Measurements from ENCODE around the gene GRID1.
A peak's percentile ranks its signal among the peaks of the same experiment; 100 is the strongest.

The GRID1 gene

GRCh38 chr10:86023931-86024280 lies 342.7 kb downstream of the GRID1 start:
- DNase-seq, result no peak

DNA sequence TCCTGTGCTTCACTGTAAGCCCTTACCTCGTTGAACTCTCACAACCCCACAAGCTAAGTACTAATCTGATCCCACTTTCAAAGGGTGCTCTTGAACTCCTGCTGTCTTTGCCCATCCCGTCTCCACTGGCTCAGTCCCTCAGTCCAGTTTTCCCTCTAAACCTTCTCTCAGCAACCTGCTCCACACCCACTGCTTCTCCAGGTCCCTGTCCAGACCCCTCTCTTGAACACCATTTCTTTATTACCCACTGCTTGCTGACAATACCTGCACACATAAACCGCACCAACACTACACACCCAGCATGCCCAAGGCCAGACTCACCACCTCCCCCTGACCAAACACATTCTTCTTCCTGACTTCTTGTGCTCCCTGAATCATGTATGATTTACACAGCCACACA lies 343.3 kb downstream of the GRID1 start:
- no peak for DNase-seq

GRCh38 chr10:86022906-86023305 lies 343.7 kb downstream of the GRID1 start:
- DNase-seq, result no peak

- DNase-seq, result no peak
Measured at GRCh38 chr10:86020134-86020533, 346.5 kb downstream of the GRID1 start.

- DNase-seq, result no peak
Measured at GRCh38 chr10:86019141-86019540, 347.5 kb downstream of the GRID1 start.

DNA sequence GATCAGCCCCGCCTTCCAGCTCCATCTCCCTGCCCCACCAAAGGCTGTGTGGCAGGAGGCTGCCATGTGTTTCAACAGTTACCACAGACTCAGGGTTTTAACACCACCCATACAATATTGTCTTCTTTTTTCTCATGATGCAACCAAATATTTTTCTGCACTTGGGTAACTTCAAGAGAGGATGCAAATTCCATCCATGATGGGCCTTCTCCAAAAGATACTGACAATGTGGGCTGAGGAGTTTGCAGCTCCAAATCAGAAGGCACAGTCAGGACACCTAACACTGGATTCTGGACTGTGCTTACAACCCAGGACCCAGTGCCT lies 347.9 kb downstream of the GRID1 start:
- DNase-seq, result no peak

GRCh38 chr10:86017841-86018734 lies 348.5 kb downstream of the GRID1 start:
- DNase-seq, result peak in 2 of 3 experiments; percentile 44 to 61

DNA sequence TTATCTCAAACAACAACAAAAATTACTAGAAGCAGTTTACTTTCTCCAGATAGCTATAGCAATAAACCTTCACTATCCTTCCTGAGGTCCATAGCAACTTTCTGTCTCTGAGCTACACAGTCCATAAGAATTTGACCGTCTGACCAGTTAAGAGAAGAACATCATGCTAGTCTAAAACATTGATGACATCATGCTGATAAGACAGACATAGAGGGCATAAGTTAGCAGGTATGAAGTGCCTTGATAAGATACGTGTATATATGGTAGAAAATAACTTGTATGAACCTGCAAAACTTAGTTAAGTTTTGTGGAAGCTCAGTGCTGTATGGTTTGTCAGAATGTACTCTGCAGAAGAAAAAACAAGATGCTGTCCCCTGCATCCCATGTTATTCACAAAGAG lies 353.0 kb downstream of the GRID1 start:
- DNase-seq, result no peak

- DNase-seq, result no peak
Measured at GRCh38 chr10:86007171-86007570, 359.4 kb downstream of the GRID1 start.

DNA sequence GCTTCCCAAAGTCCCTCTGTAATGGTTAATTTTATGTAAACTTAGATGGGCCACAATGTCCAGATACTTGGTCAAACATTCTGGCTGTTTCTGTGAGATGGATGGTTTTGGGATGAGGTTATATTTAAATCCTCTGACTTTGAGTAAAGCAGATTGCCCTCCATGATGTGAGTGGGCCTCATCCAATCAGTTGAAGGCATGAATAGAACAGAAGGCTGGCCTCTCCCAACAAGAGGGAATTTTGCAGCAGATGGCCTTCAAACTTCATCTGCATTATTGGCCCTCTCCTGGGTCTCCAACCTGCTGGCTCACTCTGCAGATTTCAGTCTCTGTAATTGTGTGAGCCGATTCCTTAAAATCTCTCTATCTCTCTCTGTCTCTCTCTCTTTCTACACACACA lies 362.3 kb downstream of the GRID1 start:
- DNase-seq, result no peak

DNA sequence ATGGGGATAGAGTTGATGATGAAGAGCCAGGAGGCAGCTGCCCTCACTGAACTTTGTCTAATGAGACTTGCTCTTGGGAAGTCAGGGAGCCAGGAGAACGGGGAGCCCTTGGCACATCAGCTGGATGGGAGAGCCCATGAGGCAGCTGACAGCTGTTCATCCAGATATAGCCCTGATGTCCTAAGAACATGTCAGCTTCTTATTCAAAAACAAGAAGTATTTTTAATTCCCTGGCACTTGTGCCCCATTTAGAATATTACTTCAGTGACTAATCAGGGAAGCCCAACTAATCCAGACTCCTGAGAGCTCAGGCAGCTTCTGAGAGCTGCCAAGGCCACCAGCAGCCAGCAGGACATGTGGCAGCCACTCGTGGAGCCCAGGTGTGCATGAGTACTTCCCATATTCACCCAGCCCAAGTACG lies 363.4 kb downstream of the GRID1 start:
- DNase-seq, result no peak

- DNase-seq, result no peak
Measured at GRCh38 chr10:86001521-86001920, 365.1 kb downstream of the GRID1 start.

DNA sequence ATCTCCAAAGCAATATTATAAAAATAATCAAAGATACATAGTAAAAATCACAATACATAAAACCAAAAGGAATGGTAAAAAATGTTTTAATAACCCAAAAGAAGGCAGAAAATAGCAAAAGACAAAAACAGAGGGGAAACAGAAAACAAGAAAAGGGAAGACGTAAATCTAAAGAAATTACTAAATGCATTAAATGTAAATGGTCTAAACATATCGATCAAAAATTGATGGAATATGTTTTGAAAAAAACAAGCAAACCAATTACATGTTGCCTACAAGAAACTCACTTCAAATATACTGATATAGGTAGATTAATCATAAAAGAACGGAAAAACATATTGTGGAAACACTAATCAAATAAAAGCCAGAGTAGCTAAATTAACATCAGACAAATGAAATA lies 369.1 kb downstream of the GRID1 start:
- DNase-seq, result no peak

DNA sequence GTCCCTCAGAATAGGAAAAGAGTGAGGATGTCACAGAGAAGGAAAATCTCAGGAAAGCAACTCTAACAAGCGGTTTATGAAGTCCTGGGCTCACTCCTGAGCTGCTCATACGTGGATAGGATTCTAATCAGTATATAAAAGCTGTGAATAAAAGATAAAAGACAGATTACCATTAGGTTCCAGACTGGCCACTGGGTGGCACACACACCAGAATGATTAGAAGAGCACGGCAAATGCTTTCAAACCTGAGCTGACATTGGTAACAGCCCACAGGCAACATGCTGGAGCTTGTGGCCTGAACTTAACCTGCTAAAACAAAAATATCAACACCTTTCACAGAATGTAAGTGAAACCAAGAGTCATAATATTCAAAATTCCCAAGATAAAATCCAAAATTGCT lies 370.8 kb downstream of the GRID1 start:
- peak; percentile 6 to 38 (median 6) for DNase-seq

DNA sequence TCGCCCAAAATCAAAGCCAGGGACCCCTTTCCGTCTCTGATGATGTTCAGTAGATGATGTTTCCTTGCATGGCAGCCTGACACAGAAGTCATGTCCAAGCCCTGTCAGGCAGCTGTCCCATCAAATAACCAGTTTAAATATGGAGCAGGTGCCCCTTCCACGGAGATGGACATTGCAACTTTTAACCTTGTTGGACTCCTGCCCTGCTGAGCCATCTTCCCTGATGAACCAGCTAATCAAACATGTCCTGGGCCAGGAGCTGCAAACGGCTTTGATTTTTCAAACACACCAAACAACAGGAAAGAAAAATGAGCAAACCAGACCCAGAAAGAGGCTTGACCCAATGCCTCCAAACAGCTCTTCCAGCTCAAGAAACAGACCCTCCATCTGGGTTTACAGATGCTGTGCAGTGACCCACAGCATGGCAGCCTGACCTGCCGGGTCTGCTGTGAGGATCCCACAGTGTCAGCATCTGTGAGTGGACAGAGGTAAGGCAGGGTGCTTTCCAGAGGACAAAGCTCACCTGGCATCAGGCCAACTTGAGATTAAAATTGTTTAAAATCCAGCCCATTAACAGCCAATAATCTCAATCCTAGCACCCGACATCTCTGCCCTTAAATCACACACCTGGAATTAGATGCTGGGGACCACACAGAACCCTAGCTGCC lies 372.6 kb downstream of the GRID1 start:
- no peak for DNase-seq

GRCh38 chr10:85993140-85993539 lies 373.5 kb downstream of the GRID1 start:
- no peak for DNase-seq

DNA sequence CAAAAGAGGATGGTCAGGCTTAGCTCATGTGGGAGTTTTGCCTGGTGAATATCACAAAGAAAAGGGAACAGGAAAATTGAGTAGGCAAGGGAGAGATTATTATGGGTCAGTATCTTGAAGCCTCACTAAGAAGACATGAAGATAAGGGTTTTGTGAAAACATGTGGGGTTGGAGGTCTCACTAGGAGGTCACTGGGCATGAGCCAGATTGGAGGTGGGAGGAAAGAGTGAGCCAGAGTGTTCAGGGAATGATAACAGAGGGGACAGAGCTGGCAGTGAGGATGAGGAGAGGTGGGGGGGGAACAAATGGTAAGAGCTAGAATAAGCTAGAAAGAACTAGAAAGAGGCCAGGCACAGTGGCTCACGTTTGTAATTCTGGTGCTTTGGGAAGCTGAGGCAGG lies 374.3 kb downstream of the GRID1 start:
- DNase-seq, result no peak

DNA sequence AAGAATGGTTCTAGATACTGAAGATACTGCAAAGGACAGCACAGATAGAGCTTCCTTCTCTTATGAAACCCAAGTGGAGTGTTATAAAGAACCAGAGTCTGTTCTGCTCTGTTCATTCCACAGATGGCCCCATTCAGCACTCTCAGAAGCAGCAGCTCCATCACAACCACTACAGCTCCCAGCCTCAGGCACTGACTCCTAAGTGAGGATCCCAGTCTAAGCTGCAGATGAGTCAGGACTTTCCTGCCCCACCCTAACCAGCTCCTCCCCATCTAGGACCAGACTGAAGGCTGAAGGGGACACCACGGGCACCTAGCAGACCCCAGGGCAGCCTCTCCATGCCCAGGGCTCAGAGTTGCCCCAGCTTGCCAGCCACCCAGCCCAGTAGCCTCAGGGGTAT lies 379.8 kb downstream of the GRID1 start:
- no peak for DNase-seq

DNA sequence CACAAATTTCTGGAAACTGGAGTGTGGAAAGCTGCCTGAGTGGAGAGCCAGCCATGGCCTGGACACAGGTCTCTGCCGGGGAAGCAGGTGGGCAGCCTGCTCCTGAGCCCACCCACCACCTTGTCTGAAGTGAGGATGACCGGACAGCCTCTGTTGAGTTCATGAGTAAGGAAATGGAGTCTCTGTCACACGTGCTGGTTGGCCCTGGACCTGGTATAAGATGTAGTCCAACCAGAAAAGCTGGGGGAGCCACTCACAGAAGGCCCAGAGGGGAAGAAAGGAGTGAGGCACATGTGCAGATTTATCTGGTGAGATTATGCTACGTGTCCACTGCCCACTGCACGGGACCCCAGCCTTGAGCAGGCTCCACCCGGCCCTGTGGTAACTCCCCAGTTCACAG lies 383.5 kb downstream of the GRID1 start:
- no peak for DNase-seq

DNA sequence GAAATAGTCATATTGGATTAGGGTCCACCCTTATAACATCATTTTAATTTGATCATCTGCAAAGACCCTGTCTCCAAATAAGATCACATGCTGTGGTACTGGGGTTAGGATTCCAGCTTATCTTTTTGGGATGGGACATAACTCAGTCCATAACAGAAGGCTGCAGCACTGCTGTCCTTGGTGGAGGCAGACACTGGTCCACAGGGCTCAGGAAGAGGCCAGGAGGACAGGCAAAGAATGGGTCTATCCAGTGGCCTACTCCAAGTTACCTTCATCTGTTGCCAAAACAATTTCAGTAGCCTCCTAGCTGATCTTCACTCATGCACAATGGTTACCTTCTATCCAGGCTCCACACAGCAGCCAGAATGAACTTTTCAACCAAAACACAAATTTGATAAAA lies 387.0 kb downstream of the GRID1 start:
- DNase-seq, result no peak

DNA sequence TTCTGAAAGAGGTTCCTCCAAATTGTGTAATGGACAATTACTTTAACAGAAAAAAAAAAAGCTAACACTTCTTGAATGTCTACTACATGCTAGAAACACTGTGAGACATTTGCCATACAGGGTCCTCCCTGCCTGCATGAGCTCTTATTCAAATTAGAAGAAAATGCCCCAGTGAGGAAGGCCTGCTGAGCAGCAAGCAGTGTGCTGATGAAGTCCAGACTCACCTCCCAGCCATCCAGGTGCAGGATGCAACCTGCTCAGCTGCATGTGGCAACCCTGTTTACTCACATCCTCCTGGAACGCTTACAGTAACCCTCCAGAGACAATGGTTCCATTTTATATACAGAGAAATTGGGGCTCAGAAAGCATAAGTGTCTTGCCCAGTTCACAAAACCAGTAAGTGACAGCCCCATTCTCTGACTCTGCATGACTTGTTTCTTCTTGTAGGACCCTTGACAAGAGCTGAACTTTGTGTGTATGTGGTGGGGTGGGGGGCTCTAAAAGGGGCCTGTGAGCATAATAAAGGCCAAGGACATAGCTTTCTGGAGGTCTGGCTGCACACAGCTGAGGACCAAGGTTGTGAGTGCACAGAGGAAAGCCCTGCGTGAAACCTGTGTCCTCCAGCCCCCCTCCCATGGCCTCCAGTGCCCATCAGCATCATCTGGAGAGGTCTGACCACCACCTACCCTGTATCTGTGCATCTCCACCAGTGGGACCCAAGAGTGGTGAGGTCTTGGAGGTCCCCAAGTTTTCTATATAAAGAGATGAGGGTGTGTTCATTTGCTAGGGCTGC lies 387.8 kb downstream of the GRID1 start:
- DNase-seq, result peak in 2 of 3 experiments; percentile 1 to 23

- no peak for DNase-seq
Measured at GRCh38 chr10:85977642-85978041, 389.0 kb downstream of the GRID1 start.

GRCh38 chr10:85976267-85976793 lies 390.3 kb downstream of the GRID1 start:
- no peak for DNase-seq

DNA sequence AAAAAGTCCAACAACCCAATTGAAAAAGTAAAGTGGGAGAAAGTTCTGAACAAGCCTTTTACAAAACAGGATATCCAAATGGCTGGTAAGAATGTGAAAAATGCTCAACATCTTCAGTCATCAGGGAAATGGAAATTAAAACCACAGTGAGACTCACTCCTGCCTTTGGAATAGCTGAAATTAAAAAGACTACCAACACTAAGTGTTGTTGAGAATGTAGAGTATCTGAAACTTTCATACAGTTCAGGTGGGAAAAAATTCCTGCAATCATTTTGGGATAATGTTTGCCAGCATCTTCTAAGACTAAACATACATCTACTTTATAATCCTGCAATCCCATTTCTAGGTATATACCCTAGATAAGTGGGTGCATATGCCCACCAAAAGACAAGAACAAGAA lies 395.1 kb downstream of the GRID1 start:
- no peak for DNase-seq
